ENCODE data around the gene MEIOSIN.

Gene MEIOSIN

DNA sequence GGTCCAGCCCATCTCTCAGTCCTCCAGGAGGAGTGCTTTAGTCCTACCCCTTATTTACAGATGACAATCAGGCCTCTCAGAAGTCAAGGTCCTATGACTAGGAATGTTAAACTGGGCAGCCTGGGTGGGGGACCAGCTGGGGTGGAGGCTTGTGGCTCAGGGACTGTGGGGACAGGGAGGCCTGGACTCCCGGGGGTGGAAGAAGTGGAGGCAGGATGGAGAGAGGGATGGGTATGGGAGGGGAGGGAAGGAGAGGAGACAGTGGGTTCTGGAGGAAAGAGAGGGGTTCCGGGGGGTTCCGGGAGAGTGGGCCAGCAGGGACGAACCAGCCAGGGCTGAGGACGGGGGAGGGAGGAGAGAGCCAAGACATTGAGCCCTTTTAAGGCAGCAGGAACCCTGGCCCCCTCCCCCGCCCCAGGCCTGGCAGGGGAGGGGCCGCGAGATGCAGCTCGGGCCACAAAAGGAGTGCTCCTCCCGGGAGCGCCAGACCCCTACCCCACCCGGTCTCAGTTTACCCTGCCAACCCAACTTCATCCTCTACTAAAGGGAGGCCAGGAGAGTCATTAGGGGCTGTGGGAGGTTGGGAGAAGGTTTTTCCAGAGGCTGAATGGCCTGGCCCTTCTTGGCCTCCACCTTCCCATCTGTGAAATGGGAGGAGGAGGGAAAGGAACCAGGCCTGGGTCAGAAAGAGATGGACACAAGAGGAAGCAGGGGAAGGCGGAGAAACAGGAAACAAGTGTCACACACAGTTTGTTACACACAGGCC is 47.4 kb downstream of the MEIOSIN start (continued):
- TF ChIP-seq, protein P1, sequence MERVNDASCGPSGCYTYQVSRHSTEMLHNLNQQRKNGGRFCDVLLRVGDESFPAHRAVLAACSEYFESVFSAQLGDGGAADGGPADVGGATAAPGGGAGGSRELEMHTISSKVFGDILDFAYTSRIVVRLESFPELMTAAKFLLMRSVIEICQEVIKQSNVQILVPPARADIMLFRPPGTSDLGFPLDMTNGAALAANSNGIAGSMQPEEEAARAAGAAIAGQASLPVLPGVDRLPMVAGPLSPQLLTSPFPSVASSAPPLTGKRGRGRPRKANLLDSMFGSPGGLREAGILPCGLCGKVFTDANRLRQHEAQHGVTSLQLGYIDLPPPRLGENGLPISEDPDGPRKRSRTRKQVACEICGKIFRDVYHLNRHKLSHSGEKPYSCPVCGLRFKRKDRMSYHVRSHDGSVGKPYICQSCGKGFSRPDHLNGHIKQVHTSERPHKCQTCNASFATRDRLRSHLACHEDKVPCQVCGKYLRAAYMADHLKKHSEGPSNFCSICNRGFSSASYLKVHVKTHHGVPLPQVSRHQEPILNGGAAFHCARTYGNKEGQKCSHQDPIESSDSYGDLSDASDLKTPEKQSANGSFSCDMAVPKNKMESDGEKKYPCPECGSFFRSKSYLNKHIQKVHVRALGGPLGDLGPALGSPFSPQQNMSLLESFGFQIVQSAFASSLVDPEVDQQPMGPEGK (tag by site-specific recombination; IDR thresholded peaks at IDR 0.05), result peak; percentile 65; the same call in 1 of the 2 replicates
- TF ChIP-seq, protein P2, sequence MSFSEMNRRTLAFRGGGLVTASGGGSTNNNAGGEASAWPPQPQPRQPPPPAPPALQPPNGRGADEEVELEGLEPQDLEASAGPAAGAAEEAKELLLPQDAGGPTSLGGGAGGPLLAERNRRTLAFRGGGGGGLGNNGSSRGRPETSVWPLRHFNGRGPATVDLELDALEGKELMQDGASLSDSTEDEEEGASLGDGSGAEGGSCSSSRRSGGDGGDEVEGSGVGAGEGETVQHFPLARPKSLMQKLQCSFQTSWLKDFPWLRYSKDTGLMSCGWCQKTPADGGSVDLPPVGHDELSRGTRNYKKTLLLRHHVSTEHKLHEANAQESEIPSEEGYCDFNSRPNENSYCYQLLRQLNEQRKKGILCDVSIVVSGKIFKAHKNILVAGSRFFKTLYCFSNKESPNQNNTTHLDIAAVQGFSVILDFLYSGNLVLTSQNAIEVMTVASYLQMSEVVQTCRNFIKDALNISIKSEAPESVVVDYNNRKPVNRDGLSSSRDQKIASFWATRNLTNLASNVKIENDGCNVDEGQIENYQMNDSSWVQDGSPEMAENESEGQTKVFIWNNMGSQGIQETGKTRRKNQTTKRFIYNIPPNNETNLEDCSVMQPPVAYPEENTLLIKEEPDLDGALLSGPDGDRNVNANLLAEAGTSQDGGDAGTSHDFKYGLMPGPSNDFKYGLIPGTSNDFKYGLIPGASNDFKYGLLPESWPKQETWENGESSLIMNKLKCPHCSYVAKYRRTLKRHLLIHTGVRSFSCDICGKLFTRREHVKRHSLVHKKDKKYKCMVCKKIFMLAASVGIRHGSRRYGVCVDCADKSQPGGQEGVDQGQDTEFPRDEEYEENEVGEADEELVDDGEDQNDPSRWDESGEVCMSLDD (tag by site-specific recombination; IDR thresholded peaks at IDR 0.05), result peak; percentile 83
- TF ChIP-seq KLF1 (tag by site-specific recombination; IDR thresholded peaks at IDR 0.05) (peak; percentile 44; the same call in 1 of the 2 replicates), SP7 (tag by site-specific recombination; IDR thresholded peaks at IDR 0.05) (no peak), ZNF626 (tag by site-specific recombination; IDR thresholded peaks at IDR 0.05) (no peak), ZNF600 (tag by site-specific recombination; IDR thresholded peaks at IDR 0.05) (0 out of 2 replicates have a peak, but pooled peaks have one; percentile 11), ZBTB8A (tag by site-specific recombination; IDR thresholded peaks at IDR 0.05) (peak; percentile 50), GLIS1 (tag by site-specific recombination; IDR thresholded peaks at IDR 0.05) (peak; percentile 82), BCL11A (tag by site-specific recombination; IDR thresholded peaks at IDR 0.05; ENCODE audit: low read depth) (0 out of 2 replicates have a peak, but pooled peaks have one; percentile 17), GLIS2 (tag by site-specific recombination; IDR thresholded peaks at IDR 0.05) (peak; percentile 36; the same call in 1 of the 2 replicates), ZNF530 (tag by site-specific recombination; IDR thresholded peaks at IDR 0.05; ENCODE audit: low read depth) (no peak), ZXDB (tag by site-specific recombination; IDR thresholded peaks at IDR 0.05) (0 out of 2 replicates have a peak, but pooled peaks have one; percentile 23), ZNF366 (tag by site-specific recombination; conservative IDR thresholded peaks at IDR 0.05) (peak; percentile 69), ZFP69B (tag by site-specific recombination; IDR thresholded peaks at IDR 0.05) (peak; percentile 97), EGR2 (tag by site-specific recombination; IDR thresholded peaks at IDR 0.05; ENCODE audit: low read depth) (peak; percentile 30; the same call in 1 of the 2 replicates), OSR2 (tag by site-specific recombination; IDR thresholded peaks at IDR 0.05) (no peak), ZNF501 (tag by site-specific recombination; IDR thresholded peaks at IDR 0.05) (no peak)
- TF ChIP-seq, protein P3, sequence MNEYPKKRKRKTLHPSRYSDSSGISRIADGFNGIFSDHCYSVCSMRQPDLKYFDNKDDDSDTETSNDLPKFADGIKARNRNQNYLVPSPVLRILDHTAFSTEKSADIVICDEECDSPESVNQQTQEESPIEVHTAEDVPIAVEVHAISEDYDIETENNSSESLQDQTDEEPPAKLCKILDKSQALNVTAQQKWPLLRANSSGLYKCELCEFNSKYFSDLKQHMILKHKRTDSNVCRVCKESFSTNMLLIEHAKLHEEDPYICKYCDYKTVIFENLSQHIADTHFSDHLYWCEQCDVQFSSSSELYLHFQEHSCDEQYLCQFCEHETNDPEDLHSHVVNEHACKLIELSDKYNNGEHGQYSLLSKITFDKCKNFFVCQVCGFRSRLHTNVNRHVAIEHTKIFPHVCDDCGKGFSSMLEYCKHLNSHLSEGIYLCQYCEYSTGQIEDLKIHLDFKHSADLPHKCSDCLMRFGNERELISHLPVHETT (tag by site-specific recombination; IDR thresholded peaks at IDR 0.05), result 0 out of 2 replicates have a peak, but pooled peaks have one; percentile 31
- TF ChIP-seq, protein P4, sequence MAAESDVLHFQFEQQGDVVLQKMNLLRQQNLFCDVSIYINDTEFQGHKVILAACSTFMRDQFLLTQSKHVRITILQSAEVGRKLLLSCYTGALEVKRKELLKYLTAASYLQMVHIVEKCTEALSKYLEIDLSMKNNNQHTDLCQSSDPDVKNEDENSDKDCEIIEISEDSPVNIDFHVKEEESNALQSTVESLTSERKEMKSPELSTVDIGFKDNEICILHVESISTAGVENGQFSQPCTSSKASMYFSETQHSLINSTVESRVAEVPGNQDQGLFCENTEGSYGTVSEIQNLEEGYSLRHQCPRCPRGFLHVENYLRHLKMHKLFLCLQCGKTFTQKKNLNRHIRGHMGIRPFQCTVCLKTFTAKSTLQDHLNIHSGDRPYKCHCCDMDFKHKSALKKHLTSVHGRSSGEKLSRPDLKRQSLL (tag by site-specific recombination; IDR thresholded peaks at IDR 0.05), result peak; percentile 42; the same call in 1 of the 2 replicates
- TF ChIP-seq, protein P5, sequence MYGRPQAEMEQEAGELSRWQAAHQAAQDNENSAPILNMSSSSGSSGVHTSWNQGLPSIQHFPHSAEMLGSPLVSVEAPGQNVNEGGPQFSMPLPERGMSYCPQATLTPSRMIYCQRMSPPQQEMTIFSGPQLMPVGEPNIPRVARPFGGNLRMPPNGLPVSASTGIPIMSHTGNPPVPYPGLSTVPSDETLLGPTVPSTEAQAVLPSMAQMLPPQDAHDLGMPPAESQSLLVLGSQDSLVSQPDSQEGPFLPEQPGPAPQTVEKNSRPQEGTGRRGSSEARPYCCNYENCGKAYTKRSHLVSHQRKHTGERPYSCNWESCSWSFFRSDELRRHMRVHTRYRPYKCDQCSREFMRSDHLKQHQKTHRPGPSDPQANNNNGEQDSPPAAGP (tag by site-specific recombination; IDR thresholded peaks at IDR 0.05), result peak; percentile 35; the same call in 1 of the 2 replicates
- TF ChIP-seq, protein P6, sequence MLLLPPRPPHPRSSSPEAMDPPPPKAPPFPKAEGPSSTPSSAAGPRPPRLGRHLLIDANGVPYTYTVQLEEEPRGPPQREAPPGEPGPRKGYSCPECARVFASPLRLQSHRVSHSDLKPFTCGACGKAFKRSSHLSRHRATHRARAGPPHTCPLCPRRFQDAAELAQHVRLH (tag by site-specific recombination; IDR thresholded peaks at IDR 0.05), result peak; percentile 82
- TF ChIP-seq, protein P7, sequence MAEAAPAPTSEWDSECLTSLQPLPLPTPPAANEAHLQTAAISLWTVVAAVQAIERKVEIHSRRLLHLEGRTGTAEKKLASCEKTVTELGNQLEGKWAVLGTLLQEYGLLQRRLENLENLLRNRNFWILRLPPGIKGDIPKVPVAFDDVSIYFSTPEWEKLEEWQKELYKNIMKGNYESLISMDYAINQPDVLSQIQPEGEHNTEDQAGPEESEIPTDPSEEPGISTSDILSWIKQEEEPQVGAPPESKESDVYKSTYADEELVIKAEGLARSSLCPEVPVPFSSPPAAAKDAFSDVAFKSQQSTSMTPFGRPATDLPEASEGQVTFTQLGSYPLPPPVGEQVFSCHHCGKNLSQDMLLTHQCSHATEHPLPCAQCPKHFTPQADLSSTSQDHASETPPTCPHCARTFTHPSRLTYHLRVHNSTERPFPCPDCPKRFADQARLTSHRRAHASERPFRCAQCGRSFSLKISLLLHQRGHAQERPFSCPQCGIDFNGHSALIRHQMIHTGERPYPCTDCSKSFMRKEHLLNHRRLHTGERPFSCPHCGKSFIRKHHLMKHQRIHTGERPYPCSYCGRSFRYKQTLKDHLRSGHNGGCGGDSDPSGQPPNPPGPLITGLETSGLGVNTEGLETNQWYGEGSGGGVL (tag by site-specific recombination; IDR thresholded peaks at IDR 0.05), result peak; percentile 90
